DOHH2 (cell line): ENCODE results near the gene EMC8.

Experiments
- CTCF ChIP-seq: fragments of 200-600 bp; sonication (generic); IDR thresholded peaks from one replicate; pipeline ENCODE4 v1.5.1; 2014; ENCODE audit warnings: antibody characterized with exemption, mild to moderate bottlenecking, low read depth, low read length; ENCODE audit not compliant: poor library complexity, severe bottlenecking
- EZH2phosphoT487 ChIP-seq: fragments of 200-600 bp; sonication (generic); IDR thresholded peaks from 2 replicates; pipeline ENCODE4 v1.6.1; 2017; ENCODE audit warnings: borderline replicate concordance, mild to moderate bottlenecking, antibody characterized with exemption, low read length, moderate library complexity, mixed read lengths

GRCh38 chr16:85840801-85841200 is 41.5 kb upstream of the EMC8 start:
- TF ChIP-seq CTCF (no peak), EZH2phosphoT487 (no peak)
